Choroid plexus epithelial cell (primary cell): ENCODE measurements around the gene B4GALNT4.

Experiments used
- DNase-seq: peaks from one replicate; pipeline ENCODE4 v3.0.0-alpha.2; 2010; ENCODE audit warnings: low read depth
- H3K4me3 ChIP-seq: 2 replicates; pipeline ENCODE4 v1.5.1; 2011; ENCODE audit warnings: low read depth, mild to moderate bottlenecking, control low read depth, low read length, moderate library complexity
- CTCF ChIP-seq: conservative IDR thresholded peaks from 2 replicates; pipeline ENCODE4 v1.5.1; 2011; ENCODE audit warnings: low read depth, mild to moderate bottlenecking, control low read depth, inconsistent platforms, low read length, moderate library complexity

B4GALNT4 gene

DNA sequence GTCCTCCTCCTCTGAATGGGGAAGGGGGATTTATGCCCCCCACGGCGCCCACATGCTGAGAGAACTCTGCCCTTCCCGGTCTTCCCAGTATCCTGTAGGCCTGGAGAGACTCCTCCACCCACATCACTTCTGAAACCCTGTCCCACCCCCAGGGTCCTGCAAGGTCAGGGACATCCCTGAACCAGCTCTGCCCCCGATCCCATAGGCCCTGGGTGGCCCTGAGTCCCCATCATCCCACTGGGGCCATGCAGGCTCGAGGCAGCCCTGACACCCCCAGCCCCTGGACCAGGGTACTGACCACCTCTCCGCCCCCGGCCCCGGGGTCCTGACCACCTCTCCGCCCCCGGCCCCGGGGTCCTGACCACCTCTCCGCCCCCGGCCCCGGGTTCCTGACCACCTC lies 11.7 kb downstream of the B4GALNT4 start:
- H3K4me3 ChIP-seq = no peak overlapping the region
- no peak for DNase-seq
- TF ChIP-seq CTCF = no peak

DNA sequence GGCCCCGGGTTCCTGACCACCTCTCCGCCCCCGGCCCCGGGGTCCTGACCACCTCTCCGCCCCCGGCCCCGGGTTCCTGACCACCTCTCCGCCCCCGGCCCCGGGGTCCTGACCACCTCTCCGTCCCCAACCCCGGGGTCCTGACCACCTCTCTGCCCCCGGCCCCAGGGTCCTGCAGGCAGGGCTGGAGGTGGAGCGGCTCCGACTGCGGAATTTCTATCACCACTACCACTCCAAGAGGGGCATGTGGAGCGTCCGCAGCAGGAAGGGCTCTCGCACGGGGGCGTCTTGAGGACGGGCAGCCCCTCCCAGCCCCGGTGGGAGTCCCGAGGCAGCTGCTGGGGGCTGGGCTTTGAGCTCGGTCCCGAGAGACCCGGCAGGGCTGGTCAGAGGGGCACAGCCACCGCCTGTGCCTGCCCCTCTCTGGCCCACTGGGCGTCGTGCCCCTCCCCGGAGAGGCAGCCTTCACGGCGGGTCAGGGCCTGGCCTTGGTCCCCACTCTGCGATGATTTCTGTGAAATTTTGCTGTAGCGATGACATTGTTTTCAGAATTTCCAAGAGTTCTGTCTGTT lies 12.3 kb downstream of the B4GALNT4 start:
- H3K4me3 ChIP-seq = no peak overlapping the region
- DNase-seq = no peak
- TF ChIP-seq CTCF = no peak

DNA sequence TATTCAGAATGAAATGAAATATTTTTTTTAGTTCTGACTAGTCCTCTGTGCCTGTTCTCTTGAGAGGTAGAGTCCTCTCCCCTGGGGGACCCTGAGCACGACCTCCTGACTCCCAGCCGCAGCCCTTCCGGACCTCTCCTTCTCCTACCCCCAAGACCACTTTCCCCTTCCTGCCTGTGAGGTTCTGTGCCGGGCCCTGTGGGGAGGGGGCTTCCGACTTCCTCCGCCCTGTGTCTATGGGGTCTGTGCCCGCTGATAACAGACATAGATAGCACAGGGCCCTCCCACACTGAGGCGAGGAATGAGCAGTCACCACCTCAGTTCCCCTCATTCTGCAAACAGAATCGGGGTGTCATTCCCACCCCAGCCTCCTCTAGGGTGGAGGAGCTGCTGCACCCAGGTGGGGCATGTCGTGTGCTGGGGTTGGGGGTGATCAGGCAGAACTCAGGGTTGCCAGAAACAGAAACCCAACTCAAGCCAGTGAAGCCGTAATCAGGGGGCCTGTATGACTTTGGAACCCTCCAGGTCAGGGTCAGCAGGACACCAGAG lies 12.9 kb downstream of the B4GALNT4 start:
- no peak for TF ChIP-seq CTCF

DNA sequence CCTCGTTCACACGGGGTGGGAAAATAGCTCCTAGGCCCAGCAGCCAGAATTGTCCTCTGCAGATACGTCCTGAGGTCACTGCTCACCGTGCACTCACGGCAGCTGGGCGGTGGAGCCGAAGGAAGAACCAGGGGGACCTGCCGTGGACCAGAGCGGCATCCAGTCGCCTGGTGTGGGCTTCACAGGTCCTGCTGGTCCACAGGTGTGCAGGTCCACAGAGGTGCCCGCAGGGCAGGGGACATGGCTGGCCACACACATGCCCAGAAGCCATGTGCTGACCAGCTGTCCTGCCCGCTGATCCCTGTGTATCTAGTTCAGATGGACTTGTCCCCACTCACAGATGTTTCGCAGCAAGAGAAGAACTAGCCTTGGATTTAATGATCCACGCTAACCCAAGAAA lies 14.1 kb downstream of the B4GALNT4 start:
- TF ChIP-seq CTCF = no peak

More for the DNA sequence above, 12.9 kb downstream of the B4GALNT4 start:
- no peak for DNase-seq
- H3K4me3 ChIP-seq = no peak overlapping the region

GRCh38 chr11:384511-384910 lies 15.2 kb downstream of the B4GALNT4 start:
- no peak overlapping the region for H3K4me3 ChIP-seq
- no peak for DNase-seq
- TF ChIP-seq CTCF = no peak

More for the DNA sequence above, 14.1 kb downstream of the B4GALNT4 start:
- H3K4me3 ChIP-seq = no peak overlapping the region
- no peak for DNase-seq

- no peak for DNase-seq
- no peak overlapping the region for H3K4me3 ChIP-seq
- TF ChIP-seq CTCF = no peak
Measured at GRCh38 chr11:385594-386351, 16.5 kb downstream of the B4GALNT4 start.
